ENCODE data around the gene TPO. TPM values are rescaled to one million over a fixed set of nuclear protein-coding genes. Genes with fewer than 3 reads are reported as not detected.
A peak's percentile ranks its signal among the peaks of the same experiment; 100 is the strongest.
"Not testable (repeated sequence)": the region's sequence is repeated elsewhere in the genome, so short reads cannot be mapped to it uniquely, and the experiment has no call there.

Gene TPO
- total RNA-seq, 4 donors from 2014 or later, result 0.93 to 4.6 (median 1.3) TPM

DNA sequence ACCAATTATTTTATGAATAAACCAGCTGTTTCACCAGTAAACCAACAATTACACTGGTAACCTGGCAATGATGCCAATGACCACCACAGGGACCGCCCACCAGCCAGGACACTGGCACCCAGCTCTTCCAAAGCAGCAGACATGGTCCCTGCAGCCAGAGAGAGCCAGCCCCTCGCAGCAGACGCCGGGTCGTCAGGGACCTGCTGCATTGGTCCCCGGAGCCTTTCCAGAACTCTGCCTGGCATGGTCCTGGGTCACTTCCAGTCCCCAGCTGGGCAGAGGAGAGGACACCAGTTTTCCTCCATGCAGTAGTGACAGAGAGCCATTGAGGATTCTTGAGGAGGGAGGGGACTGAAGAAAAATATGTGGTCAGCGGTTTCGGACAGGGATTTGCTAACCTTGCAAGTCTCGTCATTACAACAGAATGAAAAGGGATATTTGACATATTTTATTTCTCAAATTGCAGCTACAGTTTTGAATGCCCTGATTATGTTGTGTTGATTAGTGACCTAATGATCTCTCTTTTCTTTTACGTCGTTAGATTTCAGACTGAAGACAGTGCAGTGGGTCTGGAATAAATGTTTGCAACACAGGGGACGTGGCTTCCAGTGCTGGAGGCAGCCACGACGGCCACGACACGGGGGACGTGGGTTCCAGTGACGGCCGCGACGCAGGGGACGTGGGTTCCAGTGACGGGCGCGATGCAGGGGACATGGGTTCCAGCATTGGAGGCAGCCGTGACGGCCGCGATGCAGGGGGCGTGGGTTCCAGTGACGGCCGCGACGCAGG, 154.5 kb downstream of the TPO start:
- DNase-seq (ENCODE audit: low spot score in 2 of 2), result peak in 1 of 2 donors; percentile 54
- H3K27me3 ChIP-seq, result peaks cover 4% of the 10 kb centered on the region
- H3K9me3 ChIP-seq, result no peaks in the 10 kb centered on the region
- no peak overlapping the region for H3K4me3 ChIP-seq
- TF ChIP-seq EP300 (IDR thresholded peaks at IDR 0.05) (no peak), POLR2AphosphoS5 (IDR thresholded peaks at IDR 0.05) (no peak), POLR2A (IDR thresholded peaks at IDR 0.05) (no peak)
- TF ChIP-seq, protein P1, sequence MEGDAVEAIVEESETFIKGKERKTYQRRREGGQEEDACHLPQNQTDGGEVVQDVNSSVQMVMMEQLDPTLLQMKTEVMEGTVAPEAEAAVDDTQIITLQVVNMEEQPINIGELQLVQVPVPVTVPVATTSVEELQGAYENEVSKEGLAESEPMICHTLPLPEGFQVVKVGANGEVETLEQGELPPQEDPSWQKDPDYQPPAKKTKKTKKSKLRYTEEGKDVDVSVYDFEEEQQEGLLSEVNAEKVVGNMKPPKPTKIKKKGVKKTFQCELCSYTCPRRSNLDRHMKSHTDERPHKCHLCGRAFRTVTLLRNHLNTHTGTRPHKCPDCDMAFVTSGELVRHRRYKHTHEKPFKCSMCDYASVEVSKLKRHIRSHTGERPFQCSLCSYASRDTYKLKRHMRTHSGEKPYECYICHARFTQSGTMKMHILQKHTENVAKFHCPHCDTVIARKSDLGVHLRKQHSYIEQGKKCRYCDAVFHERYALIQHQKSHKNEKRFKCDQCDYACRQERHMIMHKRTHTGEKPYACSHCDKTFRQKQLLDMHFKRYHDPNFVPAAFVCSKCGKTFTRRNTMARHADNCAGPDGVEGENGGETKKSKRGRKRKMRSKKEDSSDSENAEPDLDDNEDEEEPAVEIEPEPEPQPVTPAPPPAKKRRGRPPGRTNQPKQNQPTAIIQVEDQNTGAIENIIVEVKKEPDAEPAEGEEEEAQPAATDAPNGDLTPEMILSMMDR (IDR thresholded peaks at IDR 0.05), result no peak
- H3K27ac ChIP-seq, result no peak overlapping the region
- H3K36me3 ChIP-seq, result no peaks in the 10 kb centered on the region
- WGBS, result 97% methylated on average over 33 of the region's 34 CpGs
- no peaks in the 10 kb centered on the region for H3K4me1 ChIP-seq

DNA sequence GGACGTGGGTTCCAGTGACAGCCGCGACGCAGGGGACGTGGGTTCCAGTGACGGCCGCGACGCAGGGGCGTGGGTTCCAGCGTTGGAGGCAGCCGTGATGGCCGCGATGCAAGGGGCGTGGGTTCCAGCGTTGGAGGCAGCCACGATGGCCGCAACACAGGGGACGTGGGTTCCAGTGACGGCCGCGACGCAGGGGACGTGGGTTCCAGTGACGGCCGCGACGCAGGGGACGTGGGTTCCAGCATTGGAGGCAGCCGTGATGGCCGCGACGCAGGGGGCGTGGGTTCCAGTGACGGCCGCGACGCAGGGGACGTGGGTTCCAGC, 155.0 kb downstream of the TPO start:
- not testable (repeated sequence) for H3K36me3 ChIP-seq; H3K27me3 ChIP-seq; H3K27ac ChIP-seq; H3K4me1 ChIP-seq; DNase-seq (ENCODE audit: low spot score in 2 of 2); H3K4me3 ChIP-seq; H3K9me3 ChIP-seq
- WGBS, result 93% methylated on average over 39 of the region's 39 CpGs

DNA sequence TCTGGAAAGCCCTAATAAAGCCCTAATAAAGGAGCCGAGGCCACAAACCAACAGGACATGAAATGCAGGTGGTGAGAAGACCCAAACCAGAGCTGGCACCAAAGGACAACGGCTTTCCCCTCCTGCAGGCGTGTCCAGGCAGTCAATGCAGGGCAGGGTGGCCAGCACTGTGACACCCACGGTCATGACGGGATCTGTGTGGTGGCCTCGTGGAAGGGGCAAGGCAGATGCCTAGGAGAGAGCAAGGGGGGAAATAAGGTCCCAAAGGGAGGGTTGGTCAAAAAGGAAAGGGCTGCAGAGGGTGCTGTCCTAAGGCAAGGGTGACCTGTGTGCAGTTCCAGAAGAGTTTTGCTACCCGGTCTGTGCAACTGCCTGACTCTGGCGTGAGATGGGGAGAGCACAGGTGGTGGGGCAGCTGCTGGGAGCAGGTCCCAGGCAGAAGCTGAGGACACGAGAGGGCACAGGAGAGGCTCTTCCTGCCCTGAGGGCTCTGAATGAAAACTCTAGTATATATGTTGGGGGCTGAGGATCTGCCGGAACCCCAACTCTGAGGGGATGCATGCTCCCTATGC, 156.7 kb downstream of the TPO start:
- Histone ChIP-seq H3K36me3 (no peaks in the 10 kb centered on the region), H3K4me1 (no peaks in the 10 kb centered on the region), H3K27ac (no peak overlapping the region), H3K9me3 (no peaks in the 10 kb centered on the region), H3K27me3 (no peaks in the 10 kb centered on the region), H3K4me3 (no peak overlapping the region)
- DNase-seq (ENCODE audit: low spot score in 2 of 2), result peak in 1 of 2 donors; percentile 63
- no peak for TF ChIP-seq POLR2A (IDR thresholded peaks at IDR 0.05)
- no peak for TF ChIP-seq POLR2AphosphoS5 (IDR thresholded peaks at IDR 0.05)
- no peak for TF ChIP-seq EP300 (IDR thresholded peaks at IDR 0.05)
- TF ChIP-seq, protein P1 (IDR thresholded peaks at IDR 0.05), result no peak
- WGBS, result 79% methylated on average over 9 of the region's 10 CpGs

DNA sequence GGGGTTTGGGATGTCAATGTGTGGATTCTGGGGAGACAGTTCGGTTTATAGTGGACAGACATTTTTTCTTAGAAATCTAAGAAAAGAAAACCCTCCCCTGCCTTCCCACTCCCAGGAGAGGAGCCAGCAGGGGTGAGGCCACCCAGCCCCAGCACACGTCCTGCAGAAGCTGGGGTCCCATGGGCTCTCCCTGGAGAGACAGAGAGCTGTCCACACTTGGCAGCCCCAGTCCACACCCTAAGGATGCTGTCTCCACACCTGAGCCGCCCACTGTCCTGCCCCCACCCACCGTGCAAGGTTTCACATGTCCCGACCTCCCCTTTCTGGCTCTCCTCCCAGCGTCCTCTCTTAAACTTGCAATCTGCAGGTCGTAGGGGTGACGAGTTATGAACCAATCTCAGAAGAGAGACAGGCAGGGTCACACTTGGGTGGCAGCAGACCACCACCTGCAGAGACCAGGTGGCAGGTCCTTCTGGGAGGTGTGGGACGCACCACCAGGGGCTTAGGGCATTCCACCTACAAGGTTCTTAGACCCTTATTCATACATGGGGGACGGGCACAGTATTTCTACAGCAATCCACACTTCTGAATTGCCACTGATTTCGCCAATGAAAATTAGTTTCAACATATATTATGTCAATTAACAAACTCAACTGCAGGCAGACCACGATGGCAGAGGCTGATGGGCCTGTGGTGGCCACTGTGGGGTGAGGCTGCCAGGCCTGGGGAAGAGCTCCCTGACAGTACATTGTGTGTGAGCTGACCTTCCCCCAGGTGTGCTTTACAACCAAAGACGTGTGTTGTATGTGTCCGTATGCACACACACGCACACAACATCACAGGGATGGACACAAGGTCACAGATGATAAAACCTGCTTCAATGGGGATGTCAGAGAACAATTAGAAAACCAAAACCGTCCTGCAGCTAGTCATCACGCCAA, 158.5 kb downstream of the TPO start:
- H3K9me3 ChIP-seq, result no peaks in the 10 kb centered on the region
- H3K4me3 ChIP-seq, result no peak overlapping the region
- no peaks in the 10 kb centered on the region for H3K36me3 ChIP-seq
- no peak overlapping the region for H3K27ac ChIP-seq
- TF ChIP-seq POLR2A (IDR thresholded peaks at IDR 0.05), result no peak
- TF ChIP-seq POLR2AphosphoS5 (IDR thresholded peaks at IDR 0.05), result no peak
- TF ChIP-seq EP300 (IDR thresholded peaks at IDR 0.05), result no peak
- TF ChIP-seq, protein P1 (IDR thresholded peaks at IDR 0.05), result no peak
- H3K27me3 ChIP-seq, result no peaks in the 10 kb centered on the region
- 91% methylated on average over 14 of the region's 17 CpGs for WGBS
- no peak for DNase-seq (ENCODE audit: low spot score in 2 of 2)
- H3K4me1 ChIP-seq, result no peaks in the 10 kb centered on the region

DNA sequence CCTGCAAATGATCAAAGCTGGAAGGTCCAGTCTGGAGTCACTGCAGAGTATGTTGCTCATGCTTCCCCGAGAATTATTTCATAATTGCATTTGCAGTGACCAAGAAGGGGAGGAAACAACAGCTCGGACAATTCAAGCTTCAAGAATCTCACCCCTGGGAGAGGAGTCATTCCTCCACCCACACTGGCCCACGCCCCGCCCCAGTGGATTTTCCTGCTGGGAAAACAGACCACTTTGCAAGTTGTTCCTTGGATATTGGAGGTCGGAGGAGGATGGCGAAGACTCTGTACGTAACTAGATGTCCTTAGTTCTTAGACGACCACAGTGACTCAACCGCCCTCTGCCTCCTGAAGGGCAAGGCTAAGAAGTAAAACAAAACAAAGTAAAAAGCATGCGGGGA, 159.4 kb downstream of the TPO start:
- TF ChIP-seq, protein P1 (IDR thresholded peaks at IDR 0.05), result no peak
- no peak for TF ChIP-seq EP300 (IDR thresholded peaks at IDR 0.05)
- TF ChIP-seq POLR2A (IDR thresholded peaks at IDR 0.05), result no peak
- TF ChIP-seq POLR2AphosphoS5 (IDR thresholded peaks at IDR 0.05), result no peak
- Histone ChIP-seq H3K4me1 (no peaks in the 10 kb centered on the region), H3K9me3 (no peaks in the 10 kb centered on the region), H3K27me3 (no peaks in the 10 kb centered on the region), H3K36me3 (no peaks in the 10 kb centered on the region), H3K4me3 (no peak overlapping the region), H3K27ac (no peak overlapping the region)
- 77% methylated on average over 10 of the region's 10 CpGs for WGBS
- no peak for DNase-seq (ENCODE audit: low spot score in 2 of 2)

Data from suprapubic skin (tissue), 4 donors.